ENCODE measurements around the gene SHE.

GRCh38 chr1:154527192-154527591 lies 25.0 kb upstream of the SHE start:
- TF ChIP-seq CTCF (IDR thresholded peaks at IDR 0.05) (no peak), POLR2A (IDR thresholded peaks at IDR 0.05) (no peak)

Data from body of pancreas (tissue), 4 donors.